Transverse colon (tissue), 4 donors: ENCODE data around the gene PSMA3. TPM values are rescaled to one million over a fixed set of nuclear protein-coding genes. Genes with fewer than 3 reads are reported as not detected.

Source experiments
- DNase-seq: peaks from one replicate; pipeline ENCODE4 v3.0.0-alpha.2; 2019
- H3K27ac ChIP-seq, 4 donors: fragments of 200-600 bp; sonication (generic); 2 replicates each; pipeline ENCODE4 v1.5.1; 2016 to 2018; ENCODE audit warnings: inconsistent platforms in 4 of 4
- H3K27me3 ChIP-seq: fragments of 200-600 bp; sonication (generic); 2 replicates; pipeline ENCODE4 v1.5.1; 2017; ENCODE audit warnings: inconsistent platforms
- H3K36me3 ChIP-seq, 4 donors: fragments of 200-600 bp; sonication (generic); 2 replicates each; pipeline ENCODE4 v1.5.1; 2017 to 2019; ENCODE audit warnings: inconsistent platforms in 4 of 4
- H3K4me1 ChIP-seq, 4 donors: fragments of 200-600 bp; sonication (generic); 2 replicates each; pipeline ENCODE4 v1.5.1; 2017 to 2020; ENCODE audit warnings: inconsistent platforms in 4 of 4
- H3K4me3 ChIP-seq, 4 donors: fragments of 200-600 bp; sonication (generic); 1 replicate in 1 of 4; 2 replicates in 3 of 4; pipeline versions ENCODE4 v1.5.1 to v1.6.1; 2017 to 2019; ENCODE audit warnings: inconsistent platforms in 4 of 4
- H3K9me3 ChIP-seq, 2 donors: fragments of 200-600 bp; sonication (generic); 2 replicates each; pipeline ENCODE4 v1.5.1; 2017 to 2019; ENCODE audit warnings: inconsistent platforms in 2 of 2
- EP300 ChIP-seq: sonication (generic); formaldehyde crosslinking; IDR thresholded peaks from one replicate; pipeline ENCODE4 v1.6.1; 2017; ENCODE audit warnings: antibody characterized with exemption, low read depth
- POLR2A ChIP-seq: fragments of 450-650 bp; IDR thresholded peaks from one replicate; pipeline ENCODE4 v1.6.1; 2016; ENCODE audit warnings: antibody characterized with exemption, mild to moderate bottlenecking, moderate library complexity
- POLR2AphosphoS5 ChIP-seq, 3 donors: sonication (generic); formaldehyde crosslinking; IDR thresholded peaks; one replicate each; pipeline ENCODE4 v1.6.1; 2016; ENCODE audit warnings: antibody characterized with exemption in 3 of 3
- WGBS, 2 donors: methylation state at CpG; one replicate each; pipeline ENCODE4 v1.1.5; 2018; ENCODE audit warnings: low coverage in 1 of 2; 5-methylcytosine and 5-hydroxymethylcytosine counted together
- in situ Hi-C, 4 donors: fragments of 200-750 bp; cut with MboI; loops; one replicate each; pipeline versions ENCODE4 v1.15.0 to v1.15.1; 2017; ENCODE audit warnings: low sequenced_read_pairs in 3 of 4, low pct_ligation_motif_present in 1 of 4, low pct_unique_long_range_greater_than_20kb in 1 of 4
- intact Hi-C: fragments of 100-400 bp; cut with DNase I; formaldehyde crosslinking; loops from one replicate; pipeline ENCODE4 v1.15.1; 2023; ENCODE audit warnings: low total_unique reads
- small RNA-seq, 4 donors: library from RNA; depleted of rRNA; stranded (forward); fragments of <200 nt; gene quantifications; one replicate each; pipeline ENCODE3, GENCODE V24; 2016
- total RNA-seq, 4 donors: library from RNA; depleted of rRNA; stranded (reverse); fragments of >200 nt; gene quantifications; one replicate each; pipeline ENCODE4 v1.1.0, GENCODE V29; 2016
- TF ChIP-seq, protein P1 (sequence below), 5 experiments: fragments of 200-600 bp in 3 of 5; fragments of 450-650 bp in 2 of 5; sonication (generic) in 3 of 5; IDR thresholded peaks; 1 replicate in 2 of 5; 2 replicates in 3 of 5; pipeline ENCODE4 v1.5.1; 2016 to 2017; ENCODE audit warnings: antibody characterized with exemption in 5 of 5, inconsistent platforms in 3 of 5, mild to moderate bottlenecking in 2 of 5, moderate library complexity in 1 of 5

Gene PSMA3
- total RNA-seq, 4 donors from 2014 or later: 38.5 to 87.3 (median 80.3) TPM

DNA sequence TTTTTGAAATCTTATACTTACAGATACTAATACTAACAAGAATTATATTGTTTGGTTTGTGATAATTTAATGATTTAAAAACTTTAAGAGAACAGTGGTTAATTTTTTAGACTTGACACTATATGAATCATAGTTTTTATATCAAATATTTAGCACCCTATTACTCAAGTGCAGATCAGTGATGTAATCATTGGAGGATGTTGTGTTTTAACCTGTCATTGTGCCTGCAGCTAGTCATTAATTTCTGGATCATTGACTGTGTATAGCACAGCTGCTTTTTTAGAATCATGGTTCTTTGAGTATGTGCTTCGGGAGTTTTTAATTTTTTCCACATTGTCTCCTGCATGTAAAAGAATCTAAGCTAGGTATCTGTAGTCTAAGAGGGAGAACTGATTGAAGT, 71.0 kb downstream of the PSMA3 start:
- no peak overlapping the region for H3K4me3 ChIP-seq
- in situ Hi-C loops (no loop called here), intact Hi-C loops (no loop called here)
- H3K27me3 ChIP-seq: no peaks in the 10 kb centered on the region
- H3K27ac ChIP-seq: no peak overlapping the region
- DNase-seq: no peak
- H3K9me3 ChIP-seq: no peaks in the 10 kb centered on the region
- no peaks in the 10 kb centered on the region for H3K4me1 ChIP-seq
- peaks cover 0 to 33% (median 13%) of the 10 kb centered on the region in 4 donors for H3K36me3 ChIP-seq
- whole genome bisulfite sequencing, 2 donors: 87 to 98% methylated on average over 1 of the region's 1 CpG
- no peak for TF ChIP-seq EP300
- no peak for TF ChIP-seq POLR2A
- no peak for TF ChIP-seq POLR2AphosphoS5 (IDR thresholded peaks at IDR 0.05)
- TF ChIP-seq, protein P1, sequence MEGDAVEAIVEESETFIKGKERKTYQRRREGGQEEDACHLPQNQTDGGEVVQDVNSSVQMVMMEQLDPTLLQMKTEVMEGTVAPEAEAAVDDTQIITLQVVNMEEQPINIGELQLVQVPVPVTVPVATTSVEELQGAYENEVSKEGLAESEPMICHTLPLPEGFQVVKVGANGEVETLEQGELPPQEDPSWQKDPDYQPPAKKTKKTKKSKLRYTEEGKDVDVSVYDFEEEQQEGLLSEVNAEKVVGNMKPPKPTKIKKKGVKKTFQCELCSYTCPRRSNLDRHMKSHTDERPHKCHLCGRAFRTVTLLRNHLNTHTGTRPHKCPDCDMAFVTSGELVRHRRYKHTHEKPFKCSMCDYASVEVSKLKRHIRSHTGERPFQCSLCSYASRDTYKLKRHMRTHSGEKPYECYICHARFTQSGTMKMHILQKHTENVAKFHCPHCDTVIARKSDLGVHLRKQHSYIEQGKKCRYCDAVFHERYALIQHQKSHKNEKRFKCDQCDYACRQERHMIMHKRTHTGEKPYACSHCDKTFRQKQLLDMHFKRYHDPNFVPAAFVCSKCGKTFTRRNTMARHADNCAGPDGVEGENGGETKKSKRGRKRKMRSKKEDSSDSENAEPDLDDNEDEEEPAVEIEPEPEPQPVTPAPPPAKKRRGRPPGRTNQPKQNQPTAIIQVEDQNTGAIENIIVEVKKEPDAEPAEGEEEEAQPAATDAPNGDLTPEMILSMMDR (IDR thresholded peaks at IDR 0.05): no peak

Small RNA genes within 50 kb of the gene (small RNA-seq; reads per million reads assigned to genes)
- 0 reads per million in 4 donors for gene RNU6-341P

Other genes with a start within 250 kb of the PSMA3 start
- gene ARMH4, start 92.6 kb upstream of the PSMA3 start, total RNA-seq: 1 to 10 TPM in 1 of 4 donors, under 1 TPM in 2, not detected in 1; 0.41 to 2.8 (median 0.48) TPM
- 10 to 100 TPM; 14.7 to 51.9 (median 38.6) TPM for gene ACTR10, start 44.7 kb upstream of the PSMA3 start, total RNA-seq
- 10 to 100 TPM; 20.6 to 46.4 (median 22.6) TPM for gene ARID4A, start 53.7 kb downstream of the PSMA3 start, total RNA-seq
- not detected for gene TOMM20L, start 151.1 kb downstream of the PSMA3 start, total RNA-seq
- 100 to 1,000 TPM in 1 of 4 donors, 10 to 100 TPM in 2, 1 to 10 TPM in 1; 9.7 to 158 (median 31.6) TPM for gene TIMM9, start 182.7 kb downstream of the PSMA3 start, total RNA-seq
- 10 to 100 TPM in 3 of 4 donors, 1 to 10 TPM in 1; 9.4 to 17.8 (median 12.5) TPM for gene KIAA0586, start 182.9 kb downstream of the PSMA3 start, total RNA-seq